Left kidney (tissue), 2 donors: ENCODE results near the gene MAD1L1. TPM values are rescaled to one million over a fixed set of nuclear protein-coding genes. Genes with fewer than 3 reads are reported as not detected.
"Not testable (repeated sequence)": the region's sequence is repeated elsewhere in the genome, so short reads cannot be mapped to it uniquely, and the experiment has no call there.

Experiments used
- DNase-seq: peaks from one replicate; pipeline ENCODE4 v3.0.0-alpha.2; 2013
- polyA plus RNA-seq: library from polyadenylated mRNA; unstranded; fragments of 120-200 nt; gene quantifications from one replicate; pipeline ENCODE4 v1.2.1, GENCODE V29; 2013; ENCODE audit not compliant: insufficient read length

Gene MAD1L1
- polyA plus RNA-seq, 1 donor = 21.8 TPM

GRCh38 chr7:1851721-1852516 lies 380.8 kb downstream of the MAD1L1 start:
- DNase-seq = no peak

- no peak for DNase-seq
These were observed 381.7 kb downstream of the MAD1L1 start for GRCh38 chr7:1850976-1851571.

DNA sequence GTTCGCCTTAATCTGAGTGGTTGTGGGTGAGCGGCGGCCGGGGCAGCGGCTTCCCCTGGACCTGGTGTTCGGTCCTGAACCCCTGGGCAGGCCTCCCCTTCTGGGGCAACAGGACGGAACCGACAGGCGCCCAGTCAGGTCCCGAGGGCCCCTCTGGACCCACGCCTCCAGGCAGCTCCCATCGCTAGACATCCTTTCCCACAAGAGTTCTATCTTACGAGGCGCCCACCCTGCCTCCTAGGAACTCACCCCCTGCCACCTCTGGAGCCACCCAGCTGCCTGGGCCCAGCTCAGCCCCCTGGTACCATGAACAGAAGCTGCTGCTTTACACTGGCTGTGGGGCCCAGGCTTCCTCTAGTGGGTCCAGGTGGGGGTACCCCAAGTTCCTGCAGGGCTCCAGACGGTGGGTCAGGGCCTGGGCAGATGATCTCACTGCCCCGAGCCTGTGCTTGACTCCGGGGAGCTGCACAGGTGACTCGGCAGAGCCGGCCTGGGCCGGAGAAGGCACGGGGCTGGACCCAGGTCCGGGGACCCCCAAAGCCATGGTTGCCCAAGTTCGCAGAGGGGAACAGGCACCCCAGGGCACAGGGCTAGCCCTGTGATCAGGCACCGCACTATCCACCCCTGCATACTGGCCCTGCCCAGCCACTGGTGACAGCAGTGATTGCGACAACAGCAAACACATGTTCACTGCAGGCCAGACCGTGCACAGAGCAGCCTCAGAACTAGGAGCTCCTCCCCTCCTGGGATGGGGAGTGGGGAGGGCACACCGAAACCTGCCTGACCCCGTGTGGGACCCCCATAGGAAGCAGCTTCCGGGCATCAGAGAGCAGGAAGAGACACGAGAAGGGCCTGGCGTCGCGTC lies 382.4 kb downstream of the MAD1L1 start:
- no peak for DNase-seq

- DNase-seq = no peak
These were observed 383.2 kb downstream of the MAD1L1 start for GRCh38 chr7:1849351-1850041.

DNA sequence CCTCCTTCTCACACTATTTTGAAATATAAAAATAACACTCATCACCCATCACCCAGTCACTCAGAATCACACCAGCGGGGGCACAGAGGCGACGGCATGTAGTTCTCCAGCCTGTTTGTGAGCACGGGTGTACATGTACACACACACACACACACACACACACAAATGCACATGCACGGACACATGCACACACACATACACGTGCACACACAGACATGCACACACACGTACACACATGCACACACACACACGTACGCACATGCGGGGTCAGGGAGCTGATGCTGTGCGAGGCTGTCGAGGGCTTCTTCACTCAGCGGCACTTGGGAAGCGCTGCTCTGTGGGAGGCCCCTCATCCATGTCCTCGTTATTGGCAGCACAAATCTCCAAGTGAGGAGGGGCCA lies 383.8 kb downstream of the MAD1L1 start:
- no peak for DNase-seq

GRCh38 chr7:1848013-1848640 lies 384.6 kb downstream of the MAD1L1 start:
- no peak for DNase-seq

- DNase-seq = no peak
These were observed 385.3 kb downstream of the MAD1L1 start for GRCh38 chr7:1847260-1848001.

- DNase-seq = no peak
These were observed 386.2 kb downstream of the MAD1L1 start for GRCh38 chr7:1846331-1847065.

- DNase-seq = no peak
These were observed 387.0 kb downstream of the MAD1L1 start for GRCh38 chr7:1845536-1846311.

DNA sequence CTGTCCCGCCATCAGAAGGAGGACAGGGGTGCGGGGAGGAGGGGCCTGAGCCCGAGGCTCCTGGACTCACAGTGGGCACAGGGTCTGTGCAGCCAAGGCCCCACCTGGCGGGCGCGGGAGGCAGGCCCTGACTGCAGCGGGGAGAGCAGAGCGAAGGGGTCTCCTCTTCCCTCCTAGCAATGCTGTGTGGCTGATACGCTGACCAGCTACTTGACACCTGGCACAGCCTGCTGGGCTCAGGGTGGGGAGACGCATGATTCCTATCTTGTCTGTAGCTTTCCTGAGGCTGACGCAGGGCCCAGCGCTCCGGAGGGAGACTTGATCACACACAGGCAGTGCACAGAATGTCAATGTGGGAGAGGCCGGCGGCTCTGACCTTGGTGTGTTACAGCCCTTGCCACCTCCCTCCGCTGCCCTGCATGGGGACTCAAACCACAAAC lies 387.8 kb downstream of the MAD1L1 start:
- no peak for DNase-seq

DNA sequence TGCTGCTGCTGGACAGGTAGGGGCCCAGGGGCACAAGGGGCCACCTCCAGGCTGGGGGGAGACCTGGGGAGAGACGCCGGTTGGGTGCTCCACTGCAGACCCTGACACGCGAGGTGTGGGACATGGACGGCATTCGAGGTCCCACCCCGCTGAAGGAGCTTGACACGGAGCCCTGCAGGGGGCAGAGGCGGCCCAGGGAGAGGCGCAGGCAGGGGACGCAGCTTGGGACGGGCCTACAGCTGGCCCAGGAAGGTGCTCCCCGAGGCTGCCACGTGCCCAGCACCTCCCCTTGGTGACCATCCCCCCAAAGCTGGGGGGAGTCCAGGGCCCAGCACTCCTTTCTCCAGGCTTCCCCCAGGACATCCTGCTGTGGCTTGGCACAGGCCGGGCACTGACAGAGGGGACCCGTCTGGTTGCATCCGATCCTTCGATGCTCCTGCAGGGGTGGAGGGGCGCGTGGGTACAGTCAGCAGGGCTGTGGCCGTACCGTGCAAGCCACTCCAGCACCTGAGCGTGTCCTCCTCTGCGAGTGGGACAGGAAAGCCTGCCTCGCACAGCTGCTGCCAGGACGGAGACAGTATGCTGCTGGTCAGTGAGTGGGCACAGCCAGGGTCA lies 388.3 kb downstream of the MAD1L1 start:
- DNase-seq = no peak

GRCh38 chr7:1843921-1844335 lies 388.8 kb downstream of the MAD1L1 start:
- DNase-seq = no peak

- DNase-seq = no peak
These were observed 389.4 kb downstream of the MAD1L1 start for GRCh38 chr7:1843271-1843861.

DNA sequence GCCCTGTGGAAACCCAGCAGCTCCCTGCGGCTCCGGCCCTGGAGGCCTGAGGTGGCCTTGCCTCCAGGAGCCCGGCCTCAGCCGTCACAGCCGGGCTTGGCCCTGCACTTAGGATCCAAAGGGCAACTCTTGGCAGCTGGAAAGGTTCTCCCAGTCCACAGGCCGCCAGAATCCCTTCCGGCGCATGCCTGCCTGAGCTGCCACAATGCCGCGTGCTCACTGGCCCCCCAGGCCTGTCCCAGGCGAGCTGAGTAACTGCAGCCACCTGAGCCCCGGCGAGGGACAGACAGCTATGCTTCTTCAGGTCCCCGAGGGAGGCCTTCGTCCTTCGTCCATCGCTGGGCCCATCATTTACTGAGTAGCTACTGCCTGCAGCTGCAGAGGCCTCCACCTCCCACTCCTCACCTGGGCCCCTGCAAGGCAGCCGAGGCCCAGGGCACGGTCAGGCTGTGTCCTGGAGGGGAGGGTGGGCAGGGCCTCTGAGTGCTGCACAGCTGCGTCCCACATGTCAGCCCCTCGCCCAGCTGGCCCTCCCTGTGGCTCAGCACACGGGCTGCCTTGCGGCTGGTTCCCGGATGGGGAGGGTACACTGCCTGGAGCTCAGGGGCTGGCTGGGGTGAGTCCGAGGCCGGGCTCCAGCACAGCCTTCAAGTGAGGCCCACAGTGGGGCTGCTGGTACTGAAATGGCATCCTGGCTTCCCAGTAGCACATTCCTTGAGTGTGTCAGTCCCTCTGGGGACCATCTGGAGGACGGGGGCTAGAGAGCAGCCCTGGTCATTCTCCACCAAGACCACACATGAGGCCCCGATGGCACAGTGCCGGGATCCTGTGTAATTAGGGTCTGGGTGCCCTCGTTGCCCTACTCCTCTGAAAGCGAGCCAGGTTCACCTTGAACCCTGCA lies 390.2 kb downstream of the MAD1L1 start:
- no peak for DNase-seq

- not testable (repeated sequence) for DNase-seq
These were observed 391.3 kb downstream of the MAD1L1 start for GRCh38 chr7:1841286-1842021.

DNA sequence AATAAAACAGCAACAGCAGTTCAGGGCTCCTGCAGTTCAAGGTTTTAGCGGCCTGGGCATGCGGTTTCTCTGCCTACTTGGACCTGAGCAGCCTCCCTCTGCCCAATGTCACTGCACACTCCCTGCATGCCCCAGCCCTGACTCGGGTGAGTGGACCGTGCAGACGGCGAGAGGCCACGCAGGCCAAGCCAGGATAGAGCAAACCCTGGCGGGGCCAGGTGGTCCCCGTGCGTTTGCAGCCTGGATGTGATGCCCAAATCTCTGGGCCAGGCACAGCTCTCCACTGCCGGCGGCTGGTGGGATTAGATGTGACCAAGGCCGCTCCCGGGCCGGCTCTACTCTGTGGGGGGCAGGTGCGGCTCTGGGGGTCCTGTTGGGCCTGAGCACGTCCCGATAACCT lies 392.0 kb downstream of the MAD1L1 start:
- DNase-seq = not testable (repeated sequence)

- no peak for DNase-seq
These were observed 393.0 kb downstream of the MAD1L1 start for GRCh38 chr7:1839701-1840100.
